T-helper 2 cell (primary cell): Measurements from ENCODE around the gene MYO7A.

Experiments
- DNase-seq, 5 experiments: peaks; one replicate each; pipeline versions ENCODE4 v3.0.0 to v3.0.0-alpha.2; 2012 to 2022

The MYO7A gene

DNA sequence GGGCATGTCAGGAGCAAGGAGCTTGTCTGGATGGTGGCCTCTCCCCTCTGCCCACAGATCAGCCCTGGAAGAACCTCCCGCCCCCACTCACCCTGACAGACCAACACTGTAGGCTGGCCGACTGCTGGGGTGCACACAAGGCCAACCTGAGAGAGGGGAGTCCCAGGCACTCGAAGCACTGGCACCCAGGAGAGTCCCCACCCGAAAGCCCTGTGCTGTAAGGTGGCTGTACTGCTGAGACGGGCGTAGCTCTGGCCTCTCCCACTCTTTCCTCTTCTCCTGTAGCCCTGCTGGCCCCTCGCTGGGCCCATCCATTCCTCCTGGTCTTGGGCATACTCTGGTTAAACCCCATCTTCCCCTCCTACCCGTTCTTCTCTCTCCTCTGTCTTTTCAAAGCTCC lies 39.7 kb downstream of the MYO7A start:
- DNase-seq, result no peak

DNA sequence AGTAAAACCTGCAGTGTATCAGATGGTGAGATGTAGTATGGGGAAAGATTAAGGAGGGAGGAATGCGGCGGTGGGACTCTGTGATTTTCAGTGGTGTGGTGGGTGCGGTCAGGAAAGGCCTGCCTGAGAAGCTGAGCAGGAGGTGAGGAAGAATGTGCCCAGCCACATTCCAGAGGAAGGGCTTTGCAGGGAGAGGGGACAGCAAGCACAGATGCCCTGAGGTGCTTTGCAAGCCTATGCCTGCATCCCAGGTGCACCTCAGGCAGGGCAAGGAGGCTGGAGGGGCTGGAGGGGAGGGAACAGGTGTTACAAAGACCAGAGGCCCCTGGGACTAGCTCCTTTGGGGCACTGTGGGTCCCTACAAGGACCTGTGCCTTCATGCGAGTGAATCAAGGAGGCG lies 42.1 kb downstream of the MYO7A start:
- no peak for DNase-seq

GRCh38 chr11:77171254-77171653 lies 43.2 kb downstream of the MYO7A start:
- DNase-seq, result no peak

DNA sequence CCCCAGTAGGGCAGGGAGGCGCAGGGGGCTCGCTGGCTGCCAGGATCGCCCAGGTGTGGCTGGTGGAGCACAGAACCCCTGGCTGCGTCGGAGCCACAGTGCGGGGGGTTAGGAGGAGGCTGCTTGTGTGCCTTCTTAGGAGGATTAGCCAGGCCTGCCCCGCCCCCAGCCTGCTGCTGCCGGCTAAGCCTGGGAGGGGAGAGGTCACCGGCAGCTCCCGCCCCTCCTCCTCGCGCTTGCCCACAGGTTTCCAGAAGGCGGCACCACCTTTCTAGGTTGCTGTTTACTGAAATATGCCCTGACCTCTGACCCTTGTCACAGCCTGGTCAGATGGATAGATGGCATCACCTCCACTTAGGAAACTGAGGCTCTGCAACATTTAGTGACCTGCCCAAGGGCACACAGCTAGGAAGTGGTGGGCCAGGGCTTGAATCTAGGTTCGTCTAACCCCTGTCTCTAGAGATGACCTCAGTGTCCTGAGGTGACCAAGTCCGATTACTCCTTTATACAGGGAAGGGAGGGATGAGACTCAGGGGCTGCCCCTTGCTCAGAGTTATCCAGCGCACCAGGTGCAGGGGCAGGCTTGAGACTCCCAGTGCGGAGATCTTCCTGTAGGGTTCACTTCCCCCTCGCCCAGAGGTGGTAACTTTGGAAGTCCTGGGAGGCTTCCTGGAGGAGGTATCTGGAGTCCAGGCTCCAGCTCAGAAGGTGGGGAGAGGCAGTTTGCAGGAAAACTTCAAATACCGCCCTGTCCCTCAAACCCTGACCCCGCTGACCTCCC lies 44.0 kb downstream of the MYO7A start:
- no peak for DNase-seq

DNA sequence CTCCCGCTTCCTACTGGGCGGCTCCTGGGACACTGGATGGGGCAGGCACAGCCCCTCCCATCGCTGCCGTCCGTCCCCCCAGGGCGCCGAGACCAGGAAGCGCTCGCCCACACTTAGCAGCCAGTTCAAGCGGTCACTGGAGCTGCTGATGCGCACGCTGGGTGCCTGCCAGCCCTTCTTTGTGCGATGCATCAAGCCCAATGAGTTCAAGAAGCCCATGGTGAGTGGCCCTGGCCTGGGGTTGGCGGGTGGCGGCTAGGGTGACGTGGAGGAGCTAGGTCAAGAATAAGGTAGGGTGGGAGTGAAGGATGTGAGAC lies 44.6 kb downstream of the MYO7A start:
- no peak for DNase-seq

- DNase-seq, result no peak
Observed at GRCh38 chr11:77173494-77173893, 45.4 kb downstream of the MYO7A start.

GRCh38 chr11:77174559-77174958 lies 46.5 kb downstream of the MYO7A start:
- no peak for DNase-seq

DNA sequence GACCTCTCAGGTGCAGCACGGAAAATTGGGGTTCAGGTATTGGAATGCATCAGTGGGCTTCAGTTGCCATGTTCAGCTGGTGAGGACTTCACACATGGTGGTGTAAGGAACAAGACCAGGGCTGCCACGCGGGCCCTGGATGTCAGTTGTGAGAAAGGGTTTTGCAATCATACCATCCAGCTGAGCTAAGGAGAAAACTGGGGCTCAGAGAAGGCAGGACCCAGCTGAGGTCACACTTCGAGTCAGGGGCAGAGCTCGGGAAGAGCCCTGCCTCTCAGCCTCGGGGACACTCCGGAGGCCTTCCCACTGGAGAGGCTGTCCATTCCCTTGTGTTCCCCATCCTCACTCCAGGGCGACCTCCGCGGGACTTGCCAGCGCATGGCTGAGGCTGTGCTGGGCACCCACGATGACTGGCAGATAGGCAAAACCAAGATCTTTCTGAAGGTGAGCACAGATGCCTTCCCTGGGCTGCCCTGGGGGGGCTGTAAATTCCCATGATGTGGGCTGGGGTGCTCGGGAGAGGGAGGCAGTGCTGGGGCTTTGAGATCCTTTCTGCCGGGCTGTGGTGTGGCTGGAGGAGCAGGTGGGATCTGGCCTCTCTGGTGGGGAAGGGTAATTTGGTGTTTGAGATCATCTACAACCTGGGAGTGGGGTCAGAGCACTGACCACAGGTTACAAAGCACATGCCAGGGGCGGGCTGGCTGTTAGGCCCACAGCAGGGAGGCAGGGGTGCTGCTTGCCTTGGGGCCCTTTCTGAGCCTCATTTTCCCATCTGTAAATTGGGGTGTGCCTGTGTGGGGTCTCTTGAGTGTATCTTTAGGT lies 47.2 kb downstream of the MYO7A start:
- DNase-seq, result no peak

- no peak for DNase-seq
Observed at GRCh38 chr11:77175869-77176539, 48.0 kb downstream of the MYO7A start.

GRCh38 chr11:77176996-77177395 lies 49.0 kb downstream of the MYO7A start:
- DNase-seq, result no peak

DNA sequence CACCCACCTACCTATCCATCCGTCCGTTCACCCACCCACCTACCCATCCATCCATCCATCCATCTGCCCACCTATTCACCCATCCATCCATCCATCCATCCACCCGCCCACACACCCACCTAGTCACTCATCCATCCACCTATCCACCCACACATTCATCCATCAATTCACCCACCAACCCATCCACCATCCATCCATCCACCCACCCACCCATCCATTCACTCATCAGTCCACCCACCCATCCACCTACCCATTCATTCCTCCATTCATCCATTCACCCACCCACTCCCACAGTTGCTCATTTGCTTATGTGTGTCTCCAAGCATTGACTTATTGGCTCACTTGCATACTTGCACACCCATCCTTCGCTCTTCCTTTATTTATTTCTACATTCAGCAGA lies 50.1 kb downstream of the MYO7A start:
- DNase-seq, result no peak

DNA sequence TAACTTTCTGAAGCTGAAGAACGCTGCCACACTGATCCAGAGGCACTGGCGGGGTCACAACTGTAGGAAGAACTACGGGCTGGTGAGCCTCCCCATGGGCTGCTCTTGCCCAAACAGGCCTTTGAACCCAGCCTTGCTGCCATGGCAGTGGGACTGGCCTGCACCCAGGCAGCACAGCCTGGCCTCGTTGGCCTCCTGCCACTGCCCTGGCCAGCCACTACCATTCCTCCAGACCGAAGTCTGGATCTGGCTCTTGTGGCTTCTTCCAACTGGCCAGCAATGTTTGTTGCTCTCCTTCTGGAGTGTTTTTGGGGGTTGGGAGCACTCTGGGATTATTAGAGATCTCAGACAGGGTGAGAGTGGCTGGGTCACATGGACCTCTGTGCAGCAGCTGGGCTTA lies 51.0 kb downstream of the MYO7A start:
- DNase-seq, result no peak

- no peak for DNase-seq
Observed at GRCh38 chr11:77179681-77180080, 51.6 kb downstream of the MYO7A start.

DNA sequence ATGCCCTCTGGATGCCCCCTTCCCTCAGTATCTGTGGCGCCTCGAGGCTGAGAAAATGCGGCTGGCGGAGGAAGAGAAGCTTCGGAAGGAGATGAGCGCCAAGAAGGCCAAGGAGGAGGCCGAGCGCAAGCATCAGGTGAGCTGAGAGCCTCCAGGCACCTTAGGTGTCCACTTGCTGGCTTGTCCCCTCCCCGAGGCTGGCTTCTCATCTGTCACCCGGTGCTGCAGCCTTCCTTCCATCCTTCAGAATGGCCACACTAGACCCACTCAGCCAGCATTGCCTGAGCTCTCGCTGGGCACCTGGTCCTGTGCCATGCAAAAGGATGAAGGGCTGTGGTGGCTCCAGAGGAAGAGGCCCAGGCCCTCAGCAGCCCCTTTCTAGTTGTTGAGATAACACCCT lies 52.3 kb downstream of the MYO7A start:
- no peak for DNase-seq

DNA sequence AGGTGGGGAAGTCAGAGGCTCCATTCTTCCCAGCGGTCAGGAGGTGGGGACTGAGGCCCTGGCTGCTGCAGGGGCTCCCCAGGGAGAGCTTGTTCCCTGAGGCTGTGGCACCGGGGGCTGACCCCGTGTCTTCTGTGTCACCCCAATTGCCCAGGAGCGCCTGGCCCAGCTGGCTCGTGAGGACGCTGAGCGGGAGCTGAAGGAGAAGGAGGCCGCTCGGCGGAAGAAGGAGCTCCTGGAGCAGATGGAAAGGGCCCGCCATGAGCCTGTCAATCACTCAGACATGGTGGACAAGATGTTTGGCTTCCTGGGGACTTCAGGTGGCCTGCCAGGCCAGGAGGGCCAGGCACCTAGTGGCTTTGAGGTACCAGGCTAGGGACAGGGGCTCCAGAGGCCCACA lies 53.2 kb downstream of the MYO7A start:
- DNase-seq, result no peak

DNA sequence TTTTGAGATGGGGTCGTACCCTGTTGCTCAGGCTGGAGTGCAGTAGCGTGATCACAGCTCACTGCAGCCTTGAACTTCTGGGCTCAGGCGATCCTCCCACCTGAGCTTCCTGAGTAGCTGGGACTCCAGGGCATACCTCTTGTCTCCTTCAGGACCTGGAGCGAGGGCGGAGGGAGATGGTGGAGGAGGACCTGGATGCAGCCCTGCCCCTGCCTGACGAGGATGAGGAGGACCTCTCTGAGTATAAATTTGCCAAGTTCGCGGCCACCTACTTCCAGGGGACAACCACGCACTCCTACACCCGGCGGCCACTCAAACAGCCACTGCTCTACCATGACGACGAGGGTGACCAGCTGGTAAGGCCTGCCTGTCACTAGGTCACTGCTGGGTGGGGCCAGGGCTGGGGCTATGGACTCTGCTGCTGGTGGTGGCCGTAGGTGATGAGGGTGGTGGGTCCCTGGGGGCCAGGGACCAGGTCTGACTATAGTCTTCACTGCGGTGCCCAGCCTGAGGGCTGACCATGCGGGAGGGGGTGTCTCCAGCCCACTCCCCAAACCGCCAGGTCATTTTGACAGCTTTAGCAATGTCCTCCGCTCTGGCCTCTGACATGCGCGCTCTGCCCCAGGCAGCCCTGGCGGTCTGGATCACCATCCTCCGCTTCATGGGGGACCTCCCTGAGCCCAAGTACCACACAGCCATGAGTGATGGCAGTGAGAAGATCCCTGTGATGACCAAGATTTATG lies 53.9 kb downstream of the MYO7A start:
- DNase-seq, result no peak

DNA sequence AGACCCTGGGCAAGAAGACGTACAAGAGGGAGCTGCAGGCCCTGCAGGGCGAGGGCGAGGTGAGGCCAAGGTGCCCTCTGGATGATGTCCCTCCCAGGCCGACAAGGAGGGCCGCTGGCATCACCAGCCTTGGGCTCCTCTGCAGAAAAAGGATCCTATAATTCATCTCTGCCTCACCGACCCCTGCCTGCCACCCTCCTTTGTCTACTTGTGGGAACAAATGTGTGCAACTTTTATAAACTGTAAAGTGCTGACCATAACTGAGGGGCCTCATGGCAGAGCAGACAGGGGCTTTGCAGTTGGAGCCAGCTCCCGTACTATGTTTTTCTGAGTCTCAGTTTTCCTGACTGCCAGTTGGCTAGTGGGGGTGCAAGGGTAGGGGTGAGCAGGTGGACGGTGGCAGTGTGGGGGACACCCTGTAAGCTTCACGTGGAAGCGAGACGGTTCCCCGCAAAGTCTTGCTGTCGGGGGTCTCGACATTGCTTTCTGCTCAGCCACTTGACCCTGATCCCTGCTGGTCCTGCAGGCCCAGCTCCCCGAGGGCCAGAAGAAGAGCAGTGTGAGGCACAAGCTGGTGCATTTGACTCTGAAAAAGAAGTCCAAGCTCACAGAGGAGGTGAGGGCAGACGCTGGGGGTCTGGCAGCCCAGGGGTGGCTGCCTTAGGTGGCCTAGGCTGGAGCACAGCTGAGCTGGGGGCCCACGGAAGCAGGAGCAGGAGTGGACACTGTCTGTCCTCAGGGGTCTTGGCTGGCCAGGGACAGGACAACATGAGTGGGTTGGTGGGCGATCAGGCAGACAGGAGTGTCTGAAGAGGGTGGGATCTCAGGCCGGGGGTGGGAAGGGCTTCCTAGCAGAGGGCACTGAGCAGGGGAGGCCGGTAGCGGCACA lies 54.7 kb downstream of the MYO7A start:
- DNase-seq, result no peak

GRCh38 chr11:77183431-77183984 lies 55.5 kb downstream of the MYO7A start:
- DNase-seq, result no peak

- DNase-seq, result no peak
Observed at GRCh38 chr11:77184136-77184860, 56.3 kb downstream of the MYO7A start.

DNA sequence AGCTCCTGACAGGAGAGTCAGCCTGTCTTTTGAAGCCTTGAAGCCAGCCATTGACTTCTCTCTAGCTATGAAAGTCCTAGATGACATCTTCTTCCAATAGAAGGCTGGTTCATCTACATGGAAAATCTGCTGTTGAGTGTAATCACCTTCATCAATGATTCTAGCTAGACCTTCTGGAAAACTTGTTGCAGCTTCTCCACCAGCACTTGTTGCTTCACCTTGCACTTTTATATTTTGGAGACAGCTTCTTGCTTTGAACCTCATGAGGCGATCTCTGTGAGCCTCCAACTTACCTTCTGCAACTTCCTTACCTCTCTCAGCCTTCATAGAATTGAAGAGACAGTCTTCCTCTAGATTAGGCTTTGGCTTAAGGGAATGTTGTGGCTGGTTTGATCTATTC lies 58.3 kb downstream of the MYO7A start:
- no peak for DNase-seq
